GM21528 (cell line): ENCODE results near the gene CNIH4.
A peak's percentile ranks its signal among the peaks of the same experiment; 100 is the strongest.
"Not testable (repeated sequence)": the region's sequence is repeated elsewhere in the genome, so short reads cannot be mapped to it uniquely, and the experiment has no call there.

Source experiments
- ATAC-seq: cut with Tn5 transposase; IDR thresholded peaks from one replicate; pipeline ENCODE4 v1.9.1; 2021; ENCODE audit warnings: mild to moderate bottlenecking, moderate library complexity; ENCODE audit not compliant: unreplicated experiment, low FRiP score

CNIH4 gene

DNA sequence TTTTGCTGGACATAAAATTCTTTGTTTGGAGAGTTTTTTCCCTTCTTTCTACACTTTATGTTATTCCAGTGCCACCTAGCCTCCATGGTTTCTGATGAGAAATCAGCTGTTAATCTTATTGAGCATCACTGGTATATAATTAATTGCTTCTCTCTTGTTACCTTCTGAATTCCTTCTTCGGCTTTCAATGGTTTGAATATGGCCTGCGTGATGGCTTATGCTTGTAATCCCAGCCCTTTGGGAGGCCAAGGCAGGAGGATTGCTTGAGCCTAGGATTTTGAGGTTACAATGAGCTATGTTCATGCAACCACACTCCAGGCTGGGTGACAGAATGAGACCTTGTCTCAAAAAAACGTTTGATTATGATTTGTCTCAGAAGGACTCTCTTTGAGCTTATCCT, 13.0 kb upstream of the CNIH4 start:
- no peak for ATAC-seq

DNA sequence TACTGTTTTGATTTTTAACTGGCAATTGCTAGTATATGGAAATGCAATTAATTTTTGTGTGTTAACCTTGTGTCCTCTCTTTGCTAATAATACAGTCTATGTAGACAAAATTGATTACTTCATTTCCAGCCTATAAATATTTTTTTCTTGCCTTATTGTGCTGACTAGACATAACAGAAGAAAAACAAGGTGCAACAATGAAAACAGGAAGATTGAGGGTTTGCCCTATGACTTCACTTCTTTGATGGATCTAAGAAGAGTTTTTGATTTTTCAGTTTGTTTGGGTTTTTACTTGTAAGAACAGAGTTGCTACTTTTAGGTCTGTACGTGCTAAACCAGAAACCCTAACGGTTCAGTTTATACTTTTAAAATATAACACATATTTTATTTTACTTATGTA, 8.5 kb upstream of the CNIH4 start:
- ATAC-seq, result no peak

DNA sequence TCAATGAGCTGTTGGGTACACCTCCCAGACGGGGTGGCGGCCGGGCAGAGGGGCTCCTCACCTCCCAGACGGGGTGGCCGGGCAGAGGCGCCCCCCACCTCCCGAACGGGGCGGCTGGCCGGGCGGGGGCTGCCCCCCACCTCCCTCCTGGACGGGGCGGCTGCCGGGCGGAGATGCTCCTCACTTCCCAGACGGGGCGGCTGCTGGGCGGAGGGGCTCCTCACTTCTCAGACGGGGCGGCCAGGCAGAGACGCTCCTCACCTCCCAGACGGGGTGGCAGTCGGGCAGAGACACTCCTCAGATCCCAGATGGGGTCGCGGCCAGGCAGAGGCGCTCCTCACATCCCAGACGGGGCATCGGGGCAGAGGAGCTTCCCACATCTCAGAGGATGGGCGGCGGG, 7.0 kb upstream of the CNIH4 start:
- not testable (repeated sequence) for ATAC-seq

DNA sequence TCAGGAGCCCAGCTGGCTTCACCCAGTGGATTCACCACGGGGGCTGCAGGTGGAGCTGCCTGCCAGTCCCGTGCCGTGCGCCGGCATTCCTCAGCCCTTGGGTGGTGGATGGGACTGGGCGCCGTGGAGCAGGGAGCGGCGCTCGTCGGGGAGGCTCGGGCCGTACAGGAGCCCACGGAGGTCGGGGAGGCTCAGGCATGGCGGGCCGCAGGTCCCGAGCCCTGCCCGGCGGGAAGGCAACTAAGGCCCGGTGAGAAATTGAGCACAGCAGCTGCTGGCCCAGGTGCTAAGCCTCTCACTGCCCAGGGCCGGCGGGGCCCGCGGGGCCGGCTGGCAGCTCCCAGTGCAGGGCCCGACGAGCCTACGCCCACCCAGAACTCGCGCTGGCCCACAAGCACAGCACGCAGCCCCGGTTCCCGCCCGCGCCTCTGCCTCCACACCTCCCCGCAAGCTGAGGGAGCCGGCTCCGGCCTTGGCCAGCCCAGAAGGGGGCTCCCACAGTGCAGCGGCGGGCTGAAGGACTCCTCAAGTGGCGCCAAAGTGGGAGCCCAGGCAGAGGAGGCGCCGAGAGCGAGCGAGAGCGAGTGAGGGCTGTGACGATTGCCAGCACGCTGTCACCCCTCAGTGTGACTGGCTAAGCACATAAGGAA, 4.1 kb upstream of the CNIH4 start:
- not testable (repeated sequence) for ATAC-seq

DNA sequence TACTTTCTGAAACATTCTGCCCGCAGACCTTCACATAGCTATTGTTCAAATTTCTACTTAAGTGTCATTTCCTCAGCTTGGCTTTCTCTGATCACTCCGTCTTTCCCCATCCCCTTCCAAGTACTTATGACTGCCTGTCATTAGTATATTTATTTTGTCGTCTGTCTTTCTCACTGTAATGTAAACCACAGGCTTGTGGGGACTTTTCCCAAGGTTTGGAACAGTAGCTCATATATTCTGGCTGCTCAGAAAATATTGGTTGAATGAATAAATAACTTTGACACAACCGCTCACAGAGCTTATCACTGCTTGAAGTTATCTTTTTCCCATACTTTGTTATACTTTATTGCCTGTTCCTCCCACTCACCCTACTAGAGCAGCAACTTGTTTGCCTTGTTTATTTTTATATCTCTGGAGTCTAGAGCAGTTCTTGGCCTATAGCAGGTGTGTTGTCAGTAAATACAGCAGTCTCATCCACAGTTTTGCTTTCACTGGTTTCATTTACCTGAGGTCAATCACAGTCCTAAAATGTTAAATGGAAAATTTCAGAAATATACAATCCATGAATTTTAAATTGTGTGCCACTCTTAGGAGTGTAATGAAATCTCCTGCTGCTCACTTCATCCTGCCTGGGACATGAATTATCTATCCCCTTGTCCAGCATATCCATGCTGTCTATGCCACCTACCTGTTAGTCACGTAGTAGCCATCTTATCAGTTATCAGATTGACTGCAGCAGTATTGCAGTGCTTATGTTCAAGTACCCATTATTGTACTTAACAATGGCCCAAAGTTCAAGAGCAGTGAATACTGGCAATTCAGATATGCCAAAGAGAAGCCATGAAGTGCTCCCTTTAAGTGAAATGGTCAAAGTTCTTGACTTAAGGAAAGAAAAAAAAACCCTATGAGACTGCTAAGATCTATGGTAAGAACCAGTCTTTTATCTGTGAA, 2.4 kb upstream of the CNIH4 start:
- no peak for ATAC-seq

DNA sequence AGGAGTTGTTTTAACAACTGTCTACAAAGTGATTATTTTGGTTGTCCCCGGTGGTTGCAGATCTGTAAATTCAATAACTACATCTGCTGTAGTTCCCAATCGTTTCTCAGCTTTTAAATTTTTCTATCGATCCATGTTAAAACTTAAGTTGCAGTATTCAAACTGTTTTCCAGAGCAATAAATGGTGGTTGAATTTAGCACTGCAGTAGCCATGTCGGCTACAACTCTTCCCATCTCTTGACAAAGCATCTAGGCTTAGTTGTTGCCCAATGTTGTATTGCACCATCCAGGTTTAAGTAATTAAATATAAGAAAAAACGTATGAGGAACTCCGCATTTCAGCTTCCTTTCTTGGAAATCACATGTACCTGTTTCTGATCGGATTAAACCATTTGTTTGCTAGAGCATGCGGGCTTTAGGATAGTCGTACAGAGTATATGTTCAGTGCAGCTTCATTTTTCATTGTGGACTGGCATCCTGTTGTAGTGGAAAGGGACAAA, 996 bp downstream of the CNIH4 start:
- no peak for ATAC-seq

DNA sequence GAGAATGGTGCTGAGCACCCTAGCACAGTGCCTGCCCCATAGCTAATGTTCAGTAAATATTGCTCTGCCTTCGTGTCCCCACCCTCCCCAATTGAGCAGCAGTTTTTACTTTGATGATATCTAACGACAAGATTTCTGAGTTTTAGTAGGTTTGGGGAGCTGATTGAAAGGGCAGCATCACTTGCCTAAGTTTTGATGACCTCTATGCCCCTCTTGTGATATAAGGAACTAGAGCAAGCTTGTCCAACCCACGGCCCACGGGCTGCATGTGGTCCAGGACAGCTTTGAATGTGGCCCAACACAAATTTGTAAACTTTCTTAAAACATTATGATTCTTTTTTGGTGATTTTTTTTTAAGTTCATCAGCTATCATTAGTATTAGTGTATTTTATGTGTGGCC, 1.6 kb downstream of the CNIH4 start:
- no peak for ATAC-seq

DNA sequence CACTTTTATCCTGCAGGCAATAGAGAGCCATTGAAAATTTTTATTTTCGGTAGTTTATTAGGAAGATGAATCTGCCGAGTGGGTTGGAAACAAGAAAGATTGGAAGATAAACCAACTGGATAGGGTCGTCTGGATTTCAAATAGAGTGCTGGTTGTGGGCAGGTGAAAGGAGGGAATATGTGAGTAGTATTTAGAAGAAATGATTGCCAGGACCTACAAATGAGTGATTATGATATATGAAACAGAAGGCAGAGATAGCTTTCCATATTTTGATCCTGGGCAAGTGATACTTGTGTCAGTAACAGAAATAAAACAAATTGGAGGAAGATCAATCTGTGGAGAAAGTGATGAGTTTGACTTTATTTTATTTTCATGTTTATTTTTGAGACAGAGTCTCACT, 2.5 kb downstream of the CNIH4 start:
- no peak for ATAC-seq

DNA sequence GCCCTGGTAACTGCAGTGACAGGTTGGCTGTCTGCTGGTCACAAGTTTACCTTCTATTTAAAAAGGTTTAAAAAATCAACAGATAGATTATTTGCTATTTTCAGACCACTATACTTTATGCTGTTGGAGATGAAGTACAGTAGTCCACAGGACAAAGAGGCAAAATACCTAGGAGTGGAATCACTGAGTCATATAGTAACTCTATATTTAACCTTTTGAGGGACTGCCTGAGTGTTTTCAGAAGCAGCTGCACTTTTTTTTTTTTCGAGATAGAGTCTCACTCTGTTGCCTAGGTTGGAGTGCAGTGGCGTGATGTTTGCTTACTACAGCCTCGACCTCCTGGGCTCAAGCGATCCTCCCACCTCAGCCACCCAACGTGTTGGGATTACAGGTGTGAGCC, 11.7 kb downstream of the CNIH4 start:
- peak; percentile 68 for ATAC-seq

DNA sequence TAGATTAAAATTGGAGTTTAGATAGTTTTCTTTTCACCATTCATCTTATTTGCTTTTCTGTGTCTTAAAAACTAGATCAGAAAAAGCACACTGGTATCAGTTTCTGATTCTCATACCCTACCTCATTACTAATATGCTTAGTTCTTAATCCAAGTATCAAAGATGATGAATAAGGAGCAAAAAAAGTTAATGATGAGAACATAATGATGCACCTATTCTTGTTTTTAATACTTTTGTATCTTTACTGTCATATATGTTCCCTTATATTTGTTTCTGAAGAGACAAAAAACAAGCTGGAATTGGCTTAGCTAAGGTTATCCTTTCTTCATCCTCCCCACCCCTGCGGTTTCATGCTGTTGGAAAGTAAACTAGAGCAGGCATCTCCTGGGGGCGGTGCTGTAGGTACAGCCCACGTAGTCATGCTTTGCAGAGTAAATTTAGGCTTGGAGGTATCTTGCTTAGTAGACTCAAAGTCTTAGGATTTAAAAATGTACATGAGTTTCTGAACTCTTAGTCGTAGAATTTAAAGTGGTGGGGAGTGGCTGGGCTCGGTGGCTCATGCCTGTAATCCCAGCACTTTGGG, 16.4 kb downstream of the CNIH4 start:
- no peak for ATAC-seq

DNA sequence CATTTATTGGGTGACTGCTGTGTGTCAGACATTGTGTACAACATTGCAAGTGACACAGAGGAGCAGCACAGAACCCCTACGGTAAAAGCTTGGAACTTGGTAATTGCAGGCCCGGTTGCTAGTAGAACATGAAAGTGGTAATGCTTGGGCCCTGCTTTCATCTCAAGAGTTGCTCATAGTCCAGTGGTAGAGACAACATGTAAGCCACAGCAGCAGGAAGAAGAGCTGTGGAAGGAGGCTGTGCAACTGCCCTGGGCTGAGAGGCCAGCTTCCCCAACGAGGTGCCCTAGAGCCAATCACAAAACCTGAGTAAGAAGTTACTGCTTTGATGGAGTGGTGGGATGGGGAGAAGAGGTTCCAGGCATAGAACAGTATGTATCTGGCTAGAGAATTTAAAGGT, 18.4 kb downstream of the CNIH4 start:
- no peak for ATAC-seq

DNA sequence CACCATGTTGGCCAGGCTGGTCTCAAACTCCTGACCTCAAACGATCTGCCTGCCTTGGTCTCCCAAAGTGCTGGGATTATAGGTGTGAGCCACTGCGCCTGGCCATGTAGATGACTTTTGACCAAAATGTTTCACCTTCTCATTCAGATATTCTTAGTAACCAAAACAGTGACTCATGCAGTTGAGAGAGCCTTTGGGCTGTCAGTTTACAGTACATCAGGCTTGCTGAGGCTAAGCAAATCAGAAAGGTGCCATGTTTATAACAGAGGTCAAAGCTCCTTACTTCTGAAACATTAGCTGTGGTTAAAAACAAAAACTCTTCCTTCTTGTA, 21.0 kb downstream of the CNIH4 start:
- ATAC-seq, result peak; percentile 50

DNA sequence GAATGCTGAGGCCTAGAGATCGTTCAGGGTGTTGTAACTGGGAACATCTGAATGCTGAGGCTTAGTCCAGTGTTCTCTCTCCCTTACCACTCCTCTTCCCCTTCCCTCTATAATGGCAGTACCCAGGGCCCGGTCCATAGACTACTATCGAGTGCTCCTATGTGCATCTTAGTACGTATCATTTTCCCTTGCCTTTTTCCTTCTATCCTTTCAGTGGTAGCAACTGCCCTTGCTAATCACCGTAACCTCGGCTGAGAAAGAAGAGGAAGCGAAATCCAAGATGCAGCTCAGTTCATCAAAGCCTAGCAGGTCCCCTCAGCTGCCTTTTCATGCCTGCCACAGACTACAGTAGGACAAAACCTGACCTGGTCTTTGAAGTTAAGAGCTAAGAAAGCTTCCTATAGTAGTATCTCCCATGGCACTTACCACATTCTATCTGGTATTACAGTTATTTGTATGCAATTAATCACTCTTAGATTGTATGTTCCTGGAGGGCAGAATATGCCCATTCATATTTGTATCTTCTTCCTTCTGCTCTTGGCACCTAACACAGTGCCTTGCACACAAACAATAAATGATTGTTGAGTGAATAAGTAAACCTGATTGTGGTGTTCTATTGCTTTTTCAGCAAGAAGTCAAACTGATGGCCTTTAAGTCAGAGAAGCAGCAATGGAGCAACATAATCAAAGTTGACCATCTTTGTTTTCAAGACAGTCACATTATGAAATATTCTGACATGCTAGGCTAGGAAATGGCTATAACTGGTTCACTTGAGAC, 22.4 kb downstream of the CNIH4 start:
- peak; percentile 56 for ATAC-seq

DNA sequence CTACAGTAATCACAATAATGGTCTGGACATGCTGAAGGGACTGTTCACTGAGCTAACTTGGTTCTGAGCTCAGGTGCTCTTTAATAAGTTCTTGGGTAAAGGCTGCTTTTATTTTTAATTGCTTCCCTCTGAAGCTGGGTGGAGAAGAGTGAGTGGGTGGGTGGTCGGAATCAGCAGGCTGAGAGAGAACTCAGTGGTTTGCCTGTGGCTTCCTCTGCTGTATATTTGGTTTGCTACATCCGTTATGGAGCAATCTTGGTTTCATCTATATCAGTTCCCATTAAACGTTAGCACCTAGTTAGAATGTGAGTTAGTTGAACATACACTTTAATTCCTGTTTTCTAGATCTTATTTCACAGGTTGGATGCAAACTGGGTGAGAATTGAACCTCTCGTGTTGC, 23.3 kb downstream of the CNIH4 start:
- peak; percentile 74 for ATAC-seq

DNA sequence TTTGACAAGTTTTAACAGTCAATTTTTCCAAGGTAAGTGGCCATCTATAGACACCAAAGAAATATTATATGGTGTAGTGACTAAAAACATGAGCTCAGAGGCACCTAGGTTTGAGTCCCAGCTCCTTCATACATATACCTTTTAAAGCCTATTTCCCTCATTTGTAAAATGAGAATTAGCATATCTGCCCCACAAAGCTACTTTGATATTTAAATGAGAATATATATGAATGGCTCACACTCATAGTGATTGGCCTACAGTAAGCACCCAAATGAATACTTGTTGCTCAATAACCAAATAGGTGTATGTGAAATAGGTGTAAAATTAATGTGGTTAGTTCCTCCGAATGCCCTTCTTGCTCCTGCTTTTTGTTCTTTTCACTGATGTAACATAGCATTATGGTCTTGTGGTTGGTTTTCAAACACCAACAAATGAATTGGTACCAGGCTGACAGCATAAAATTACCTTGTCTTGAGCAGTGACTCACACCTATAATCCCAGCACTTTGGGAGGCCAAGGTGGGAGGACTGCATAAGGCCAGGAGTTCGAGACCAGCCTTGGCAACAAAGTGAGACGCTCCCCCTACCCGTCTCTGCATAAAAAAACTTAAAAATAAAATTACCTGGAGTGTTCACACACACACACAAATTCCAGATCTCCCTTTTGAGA, 25.3 kb downstream of the CNIH4 start:
- ATAC-seq, result no peak

DNA sequence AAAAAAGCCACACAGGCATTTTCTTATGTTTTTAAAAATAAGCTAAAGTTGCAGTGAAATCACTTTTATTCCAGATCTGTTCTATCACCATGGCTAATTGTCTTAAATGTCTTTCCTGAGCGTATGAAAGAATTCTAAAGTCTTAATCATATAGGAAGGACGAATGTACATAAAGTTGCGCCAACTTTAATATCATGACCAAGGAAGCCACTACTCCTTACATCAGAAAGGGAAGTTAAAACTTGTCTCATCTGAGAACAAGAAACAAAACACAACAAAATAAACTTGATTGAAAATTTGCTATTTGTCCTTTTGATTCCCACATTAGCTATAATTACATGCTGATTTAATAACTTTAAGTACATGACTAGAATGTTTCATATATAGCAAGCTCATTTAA, 26.5 kb downstream of the CNIH4 start:
- no peak for ATAC-seq

DNA sequence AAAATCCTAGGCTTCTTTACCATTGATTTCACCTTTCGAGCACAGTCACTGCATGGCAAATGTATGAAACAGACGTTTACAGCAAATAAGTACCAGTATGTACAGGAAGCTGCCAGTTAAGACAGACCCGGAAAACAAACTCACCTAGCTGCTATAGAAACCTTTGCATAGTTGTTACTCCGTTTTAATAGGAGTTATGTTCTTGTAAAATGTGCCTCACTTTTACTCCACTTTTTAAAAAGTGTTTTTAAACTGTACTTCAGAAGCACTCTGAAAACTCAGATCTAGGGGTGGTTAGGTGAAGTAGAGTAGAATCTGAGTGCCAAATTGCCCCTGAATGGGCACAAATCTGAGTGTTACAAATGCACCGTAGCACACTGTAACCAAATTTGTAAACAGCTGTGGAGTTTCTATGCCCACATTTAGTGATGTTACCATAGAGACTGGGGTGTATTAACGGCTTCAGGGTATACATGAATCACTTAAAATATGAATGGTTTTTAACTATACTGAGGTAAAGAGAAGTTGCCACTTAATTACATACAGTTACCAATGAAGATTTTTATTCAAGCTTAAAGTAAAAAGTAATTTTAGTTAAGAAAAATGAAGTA, 30.7 kb downstream of the CNIH4 start:
- no peak for ATAC-seq

DNA sequence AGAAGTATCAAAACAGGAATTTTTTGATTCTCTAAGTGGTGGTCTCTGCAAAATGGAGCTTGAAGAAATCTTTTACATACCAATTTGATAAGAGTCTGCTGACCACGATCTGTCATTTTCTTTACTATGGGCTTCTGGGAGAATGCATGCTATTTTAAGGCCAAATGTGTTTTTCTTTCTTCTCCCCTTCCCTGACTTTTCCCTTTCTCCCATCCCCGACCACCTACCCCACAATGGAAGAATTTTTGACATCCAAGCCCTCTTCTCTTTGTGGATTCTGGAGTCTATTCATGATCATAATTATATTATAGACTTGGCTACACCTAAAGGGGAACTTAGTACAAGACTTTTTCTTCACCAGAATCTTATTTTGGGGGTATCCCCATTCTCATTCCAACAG, 31.3 kb downstream of the CNIH4 start:
- ATAC-seq, result no peak

DNA sequence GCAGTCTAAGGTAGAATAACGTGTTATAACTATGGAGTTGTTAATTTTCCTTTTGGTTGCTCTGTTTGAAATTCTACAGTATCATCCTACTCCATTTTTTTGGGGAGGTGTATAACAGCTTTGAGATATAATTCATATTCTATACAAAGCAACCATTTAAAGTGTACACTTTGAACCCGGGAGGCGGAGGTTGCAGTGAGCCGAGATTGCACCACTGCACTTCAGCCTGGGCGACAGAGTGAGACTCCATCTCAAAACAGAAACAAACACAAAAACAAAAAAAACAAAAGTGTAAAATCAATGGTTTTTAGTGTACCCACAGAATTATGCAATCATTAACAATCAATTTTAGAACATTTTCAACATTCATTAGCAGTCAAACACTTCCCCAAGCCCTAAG, 33.8 kb downstream of the CNIH4 start:
- ATAC-seq, result no peak
